SK-N-SH treated with all-trans-retinoic acid at 6 μM for 48 hours (cell line): Measurements from ENCODE around the gene KIF1A.

Experiments used
- ATAC-seq: fragments of 200-7000 bp; cut with Tn5 transposase; 3 replicates; pipeline ENCODE4 v1.9.1; 2020; ENCODE audit warnings: mild to moderate bottlenecking, moderate library complexity
- ARNTL ChIP-seq: fragments of 450-650 bp; formaldehyde crosslinking; IDR thresholded peaks from 2 replicates; pipeline ENCODE4 v1.5.0; 2020; ENCODE audit warnings: low read depth, mild to moderate bottlenecking, moderate library complexity, borderline replicate concordance
- BACH2 ChIP-seq: fragments of 250-450 bp; sonication (Bioruptor Pico); IDR thresholded peaks from 2 replicates; pipeline ENCODE4 v1.9.0; 2021; ENCODE audit warnings: mild to moderate bottlenecking, borderline replicate concordance
- CREB5 ChIP-seq: fragments of 250-450 bp; sonication (Bioruptor Pico); IDR thresholded peaks from 2 replicates; pipeline ENCODE4 v1.5.1; 2020; ENCODE audit warnings: low read depth, mild to moderate bottlenecking, moderate library complexity
- CSRNP3 ChIP-seq: fragments of 250-450 bp; sonication (Bioruptor Pico); IDR thresholded peaks from 2 replicates; pipeline ENCODE4 v1.5.1; 2021; ENCODE audit warnings: mild to moderate bottlenecking, moderate library complexity
- ESRRG ChIP-seq: fragments of 250-450 bp; sonication (Bioruptor Pico); IDR thresholded peaks from 2 replicates; pipeline ENCODE4 v1.6.1; 2021; ENCODE audit warnings: mild to moderate bottlenecking
- GLIS3 ChIP-seq: fragments of 250-450 bp; sonication (Bioruptor Pico); IDR thresholded peaks from 2 replicates; pipeline ENCODE4 v1.5.0; 2020; ENCODE audit warnings: mild to moderate bottlenecking, moderate library complexity
- OSR1 ChIP-seq: fragments of 250-450 bp; sonication (Bioruptor Pico); IDR thresholded peaks from 2 replicates; pipeline ENCODE4 v1.8.0; 2022; ENCODE audit warnings: moderate library complexity, mild to moderate bottlenecking, inconsistent platforms
- PATZ1 ChIP-seq: fragments of 250-450 bp; sonication (Bioruptor Pico); IDR thresholded peaks from 2 replicates; pipeline ENCODE4 v1.8.0; 2020; ENCODE audit warnings: mild to moderate bottlenecking, moderate library complexity, borderline replicate concordance
- POU6F1 ChIP-seq: fragments of 250-450 bp; sonication (Bioruptor Pico); IDR thresholded peaks from 2 replicates; pipeline ENCODE4 v1.8.0; 2021; ENCODE audit warnings: low read depth, mild to moderate bottlenecking, moderate library complexity, borderline replicate concordance
- PPARA ChIP-seq: fragments of 250-450 bp; sonication (Bioruptor Pico); IDR thresholded peaks from 2 replicates; pipeline ENCODE4 v1.5.0; 2020; ENCODE audit warnings: mild to moderate bottlenecking, borderline replicate concordance
- RARB ChIP-seq: fragments of 250-450 bp; sonication (Bioruptor Pico); IDR thresholded peaks from 2 replicates; pipeline ENCODE4 v1.8.0; 2021; ENCODE audit warnings: mild to moderate bottlenecking, moderate library complexity
- SNAI2 ChIP-seq: fragments of 250-450 bp; sonication (Bioruptor Pico); IDR thresholded peaks from 2 replicates; pipeline ENCODE4 v1.5.0; 2020; ENCODE audit warnings: mild to moderate bottlenecking, moderate library complexity
- TCF4 ChIP-seq: fragments of 250-450 bp; sonication (Bioruptor Pico); IDR thresholded peaks from 2 replicates; pipeline ENCODE4 v1.8.0; 2021; ENCODE audit warnings: mild to moderate bottlenecking, moderate library complexity, borderline replicate concordance
- ZC3H10 ChIP-seq: fragments of 250-450 bp; sonication (Bioruptor Pico); IDR thresholded peaks from 2 replicates; pipeline ENCODE4 v1.5.1; 2021; ENCODE audit warnings: mild to moderate bottlenecking, moderate library complexity
- ZFP30 ChIP-seq: fragments of 450-650 bp; formaldehyde crosslinking; IDR thresholded peaks from 2 replicates; pipeline ENCODE4 v1.5.0; 2022; ENCODE audit warnings: mild to moderate bottlenecking, moderate library complexity
- ZNF565 ChIP-seq: fragments of 450-650 bp; formaldehyde crosslinking; conservative IDR thresholded peaks from 2 replicates; pipeline ENCODE4 v1.5.0; 2020; ENCODE audit warnings: low read depth, mild to moderate bottlenecking, moderate library complexity
- ZNF70 ChIP-seq: fragments of 450-650 bp; formaldehyde crosslinking; IDR thresholded peaks from 2 replicates; pipeline ENCODE4 v1.5.0; 2020; ENCODE audit warnings: mild to moderate bottlenecking, moderate library complexity
- ZNF8 ChIP-seq: fragments of 450-650 bp; formaldehyde crosslinking; IDR thresholded peaks from 2 replicates; pipeline ENCODE4 v1.5.0; 2020; ENCODE audit warnings: mild to moderate bottlenecking, moderate library complexity
- TF ChIP-seq, protein P1 (sequence below): fragments of 250-450 bp; sonication (Bioruptor Pico); IDR thresholded peaks from 2 replicates; pipeline ENCODE4 v1.5.0; 2020; ENCODE audit warnings: mild to moderate bottlenecking, moderate library complexity

KIF1A gene

GRCh38 chr2:240687045-240687740 is 132.8 kb downstream of the KIF1A start:
- no peak for ATAC-seq

DNA sequence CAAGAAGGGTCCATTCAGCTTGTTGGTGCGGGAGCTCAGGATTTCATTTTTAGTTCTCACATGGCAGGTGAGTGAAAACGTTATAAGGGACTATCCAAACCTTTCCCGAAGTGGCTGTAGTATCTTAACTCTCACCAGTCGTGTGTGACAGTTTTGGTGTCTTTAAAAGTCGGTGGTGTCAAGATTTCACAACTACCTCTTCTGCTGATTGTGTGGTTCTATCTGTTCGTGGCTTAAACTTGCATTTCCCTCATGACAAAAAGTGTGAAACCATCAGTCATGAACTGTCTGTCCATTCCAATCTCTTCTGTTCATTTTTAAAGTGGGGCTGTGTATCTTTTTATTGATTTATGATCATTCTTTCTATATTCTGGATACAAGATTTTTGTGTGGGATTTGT is 133.6 kb downstream of the KIF1A start:
- no peak for ATAC-seq
- TF ChIP-seq CREB5 (CRISPR knock-in tag) (no peak), OSR1 (CRISPR knock-in tag) (no peak), ZNF565 (CRISPR knock-in tag) (no peak), RARB (no peak), PPARA (CRISPR knock-in tag) (no peak), TCF4 (CRISPR knock-in tag) (no peak), PATZ1 (CRISPR knock-in tag) (no peak), SNAI2 (CRISPR knock-in tag) (no peak), ZNF8 (CRISPR knock-in tag) (no peak)
- TF ChIP-seq, protein P1, sequence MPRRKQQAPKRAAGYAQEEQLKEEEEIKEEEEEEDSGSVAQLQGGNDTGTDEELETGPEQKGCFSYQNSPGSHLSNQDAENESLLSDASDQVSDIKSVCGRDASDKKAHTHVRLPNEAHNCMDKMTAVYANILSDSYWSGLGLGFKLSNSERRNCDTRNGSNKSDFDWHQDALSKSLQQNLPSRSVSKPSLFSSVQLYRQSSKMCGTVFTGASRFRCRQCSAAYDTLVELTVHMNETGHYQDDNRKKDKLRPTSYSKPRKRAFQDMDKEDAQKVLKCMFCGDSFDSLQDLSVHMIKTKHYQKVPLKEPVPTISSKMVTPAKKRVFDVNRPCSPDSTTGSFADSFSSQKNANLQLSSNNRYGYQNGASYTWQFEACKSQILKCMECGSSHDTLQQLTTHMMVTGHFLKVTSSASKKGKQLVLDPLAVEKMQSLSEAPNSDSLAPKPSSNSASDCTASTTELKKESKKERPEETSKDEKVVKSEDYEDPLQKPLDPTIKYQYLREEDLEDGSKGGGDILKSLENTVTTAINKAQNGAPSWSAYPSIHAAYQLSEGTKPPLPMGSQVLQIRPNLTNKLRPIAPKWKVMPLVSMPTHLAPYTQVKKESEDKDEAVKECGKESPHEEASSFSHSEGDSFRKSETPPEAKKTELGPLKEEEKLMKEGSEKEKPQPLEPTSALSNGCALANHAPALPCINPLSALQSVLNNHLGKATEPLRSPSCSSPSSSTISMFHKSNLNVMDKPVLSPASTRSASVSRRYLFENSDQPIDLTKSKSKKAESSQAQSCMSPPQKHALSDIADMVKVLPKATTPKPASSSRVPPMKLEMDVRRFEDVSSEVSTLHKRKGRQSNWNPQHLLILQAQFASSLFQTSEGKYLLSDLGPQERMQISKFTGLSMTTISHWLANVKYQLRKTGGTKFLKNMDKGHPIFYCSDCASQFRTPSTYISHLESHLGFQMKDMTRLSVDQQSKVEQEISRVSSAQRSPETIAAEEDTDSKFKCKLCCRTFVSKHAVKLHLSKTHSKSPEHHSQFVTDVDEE (CRISPR knock-in tag), result no peak

More at GRCh38 chr2:240687045-240687740, 132.8 kb downstream of the KIF1A start:
- TF ChIP-seq POU6F1 (CRISPR knock-in tag), result no peak
- TF ChIP-seq ZNF8 (CRISPR knock-in tag), result no peak
- TF ChIP-seq ZNF70 (CRISPR knock-in tag), result no peak
- TF ChIP-seq, all 23 proteins: peak for 0

GRCh38 chr2:240685771-240686371 is 134.1 kb downstream of the KIF1A start:
- ATAC-seq, result no peak
- no peak for TF ChIP-seq GLIS3
- no peak for TF ChIP-seq BACH2 (CRISPR knock-in tag)
- TF ChIP-seq ARNTL, result no peak
- no peak for TF ChIP-seq ZNF70 (CRISPR knock-in tag)
- TF ChIP-seq ZC3H10, result no peak
- TF ChIP-seq POU6F1 (CRISPR knock-in tag), result no peak
- no peak for TF ChIP-seq SNAI2 (CRISPR knock-in tag)
- no peak for TF ChIP-seq RARB
- TF ChIP-seq ZFP30 (CRISPR knock-in tag), result no peak
- TF ChIP-seq TCF4 (CRISPR knock-in tag), result no peak
- no peak for TF ChIP-seq CSRNP3 (CRISPR knock-in tag)
- no peak for TF ChIP-seq OSR1 (CRISPR knock-in tag)
- TF ChIP-seq ESRRG, result no peak
- TF ChIP-seq PPARA (CRISPR knock-in tag), result no peak
- no peak for TF ChIP-seq PATZ1 (CRISPR knock-in tag)
- TF ChIP-seq, protein P1 (CRISPR knock-in tag), result no peak
